ENCODE measurements around the gene PROSER2.
"Not testable (repeated sequence)": the region's sequence is repeated elsewhere in the genome, so short reads cannot be mapped to it uniquely, and the experiment has no call there.

- not testable (repeated sequence) for TF ChIP-seq POLR2AphosphoS5 (IDR thresholded peaks at IDR 0.05; ENCODE audit: low read depth, low read length); POLR2A (IDR thresholded peaks at IDR 0.05; ENCODE audit: low read depth, low read length); TAF1 (IDR thresholded peaks at IDR 0.05; ENCODE audit: borderline replicate concordance, low read depth, low read length)
These were observed 66.1 kb downstream of the PROSER2 start for GRCh38 chr10:11889263-11889662.
